ENCODE data around the gene TMEM171.

TMEM171 gene

GRCh38 chr5:73180566-73180965 is 60.2 kb downstream of the TMEM171 start:
- Histone ChIP-seq H3K36me3 (ENCODE audit: control insufficient read depth, insufficient read depth, low read length) (no peaks in the 10 kb centered on the region), H3K4me3 (replicated peaks; ENCODE audit: low read depth, low read length) (no peak overlapping the region), H3K27me3 (replicated peaks; ENCODE audit: control insufficient read depth, insufficient read depth, low read length) (peaks cover 1% of the 10 kb centered on the region)
- TF ChIP-seq CTCF (IDR thresholded peaks at IDR 0.05; ENCODE audit: insufficient read depth, low read length, poor library complexity, severe bottlenecking), result no peak
- no peak for DNase-seq (ENCODE audit: extremely low read depth, insufficient read length)
